ENCODE measurements around the gene DRC3.
"Not testable (repeated sequence)": the region's sequence is repeated elsewhere in the genome, so short reads cannot be mapped to it uniquely, and the experiment has no call there.

The DRC3 gene

GRCh38 chr17:17972126-17972951 is at the start of gene DRC3, which contains the start of gene TOM1L2:
TSS of gene DRC3 (plus strand) at chr17:17972862. CDS start at chr17:17977599, 4,737 bp downstream.
TSS of gene TOM1L2 (minus strand) at chr17:17972400. CDS start at chr17:17972313, 87 bp downstream.
- DNase-seq (ENCODE audit: low read depth in 2 of 2): peak; percentile 100

GRCh38 chr17:17924131-17924856 is 48.4 kb upstream of the DRC3 start:
- DNase-seq (ENCODE audit: low read depth in 2 of 2): no peak

- DNase-seq (ENCODE audit: low read depth in 2 of 2): no peak
Measured at GRCh38 chr17:17924857-17925250, 47.8 kb upstream of the DRC3 start.

- no peak for DNase-seq (ENCODE audit: low read depth in 2 of 2)
Measured at GRCh38 chr17:17926036-17926435, 46.6 kb upstream of the DRC3 start.

- DNase-seq (ENCODE audit: low read depth in 2 of 2): no peak
Measured at GRCh38 chr17:17926840-17927449, 45.7 kb upstream of the DRC3 start.

GRCh38 chr17:17928398-17929287 is 44.0 kb upstream of the DRC3 start:
- DNase-seq (ENCODE audit: low read depth in 2 of 2): no peak

- DNase-seq (ENCODE audit: low read depth in 2 of 2): no peak
Measured at GRCh38 chr17:17929655-17930380, 42.8 kb upstream of the DRC3 start.

GRCh38 chr17:17930674-17931073 is 42.0 kb upstream of the DRC3 start:
- no peak for DNase-seq (ENCODE audit: low read depth in 2 of 2)

GRCh38 chr17:17931159-17931558 is 41.5 kb upstream of the DRC3 start:
- no peak for DNase-seq (ENCODE audit: low read depth in 2 of 2)

GRCh38 chr17:17933775-17934174 is 38.9 kb upstream of the DRC3 start:
- no peak for DNase-seq (ENCODE audit: low read depth in 2 of 2)

- no peak for DNase-seq (ENCODE audit: low read depth in 2 of 2)
Measured at GRCh38 chr17:17934214-17934613, 38.4 kb upstream of the DRC3 start.

GRCh38 chr17:17934806-17935205 is 37.9 kb upstream of the DRC3 start:
- DNase-seq (ENCODE audit: low read depth in 2 of 2): no peak

- peak; percentile 77 to 82 for DNase-seq (ENCODE audit: low read depth in 2 of 2)
Measured at GRCh38 chr17:17935321-17936271, 37.1 kb upstream of the DRC3 start.

- DNase-seq (ENCODE audit: low read depth in 2 of 2): no peak
Measured at GRCh38 chr17:17937201-17937853, 35.3 kb upstream of the DRC3 start.

GRCh38 chr17:17937958-17938357 is 34.7 kb upstream of the DRC3 start:
- DNase-seq (ENCODE audit: low read depth in 2 of 2): no peak

- no peak for DNase-seq (ENCODE audit: low read depth in 2 of 2)
Measured at GRCh38 chr17:17938388-17939107, 34.1 kb upstream of the DRC3 start.

- not testable (repeated sequence) for DNase-seq (ENCODE audit: low read depth in 2 of 2)
Measured at GRCh38 chr17:17939941-17940340, 32.7 kb upstream of the DRC3 start.

GRCh38 chr17:17940441-17940911 is 32.2 kb upstream of the DRC3 start:
- no peak for DNase-seq (ENCODE audit: low read depth in 2 of 2)
